Panc1 (cell line): ENCODE data around the gene LIPT2.

Experiments
- POLR2AphosphoS5 ChIP-seq: IDR thresholded peaks from 2 replicates; pipeline ENCODE4 v1.6.1; 2012; ENCODE audit warnings: mild to moderate bottlenecking, low read depth, low read length, moderate library complexity
- SIN3A ChIP-seq: IDR thresholded peaks from 2 replicates; pipeline ENCODE4 v1.6.1; 2012; ENCODE audit warnings: low read depth, mild to moderate bottlenecking, low read length, moderate library complexity, borderline replicate concordance; ENCODE audit not compliant: insufficient read depth
- TCF7L2 ChIP-seq: IDR thresholded peaks from 2 replicates; pipeline ENCODE4 v1.6.1; 2011; ENCODE audit warnings: mild to moderate bottlenecking, low read depth, low read length, inconsistent platforms
- TF ChIP-seq, protein P1 (sequence below): fragments of 450-650 bp; IDR thresholded peaks from 2 replicates; pipeline ENCODE4 v1.5.1; 2017; ENCODE audit warnings: mild to moderate bottlenecking

- TF ChIP-seq, protein P1, sequence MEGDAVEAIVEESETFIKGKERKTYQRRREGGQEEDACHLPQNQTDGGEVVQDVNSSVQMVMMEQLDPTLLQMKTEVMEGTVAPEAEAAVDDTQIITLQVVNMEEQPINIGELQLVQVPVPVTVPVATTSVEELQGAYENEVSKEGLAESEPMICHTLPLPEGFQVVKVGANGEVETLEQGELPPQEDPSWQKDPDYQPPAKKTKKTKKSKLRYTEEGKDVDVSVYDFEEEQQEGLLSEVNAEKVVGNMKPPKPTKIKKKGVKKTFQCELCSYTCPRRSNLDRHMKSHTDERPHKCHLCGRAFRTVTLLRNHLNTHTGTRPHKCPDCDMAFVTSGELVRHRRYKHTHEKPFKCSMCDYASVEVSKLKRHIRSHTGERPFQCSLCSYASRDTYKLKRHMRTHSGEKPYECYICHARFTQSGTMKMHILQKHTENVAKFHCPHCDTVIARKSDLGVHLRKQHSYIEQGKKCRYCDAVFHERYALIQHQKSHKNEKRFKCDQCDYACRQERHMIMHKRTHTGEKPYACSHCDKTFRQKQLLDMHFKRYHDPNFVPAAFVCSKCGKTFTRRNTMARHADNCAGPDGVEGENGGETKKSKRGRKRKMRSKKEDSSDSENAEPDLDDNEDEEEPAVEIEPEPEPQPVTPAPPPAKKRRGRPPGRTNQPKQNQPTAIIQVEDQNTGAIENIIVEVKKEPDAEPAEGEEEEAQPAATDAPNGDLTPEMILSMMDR = no peak
- no peak for TF ChIP-seq SIN3A
- no peak for TF ChIP-seq TCF7L2
- TF ChIP-seq POLR2AphosphoS5 = no peak
Measured at GRCh38 chr11:74507582-74507981, 14.1 kb upstream of the LIPT2 start.
